ENCODE results near the gene TIMM50. TPM values are rescaled to one million over a fixed set of nuclear protein-coding genes. Genes with fewer than 3 reads are reported as not detected.

Gene TIMM50
- total RNA-seq, 4 donors from 2014 or later, result 38.4 to 65.5 (median 55.4) TPM

DNA sequence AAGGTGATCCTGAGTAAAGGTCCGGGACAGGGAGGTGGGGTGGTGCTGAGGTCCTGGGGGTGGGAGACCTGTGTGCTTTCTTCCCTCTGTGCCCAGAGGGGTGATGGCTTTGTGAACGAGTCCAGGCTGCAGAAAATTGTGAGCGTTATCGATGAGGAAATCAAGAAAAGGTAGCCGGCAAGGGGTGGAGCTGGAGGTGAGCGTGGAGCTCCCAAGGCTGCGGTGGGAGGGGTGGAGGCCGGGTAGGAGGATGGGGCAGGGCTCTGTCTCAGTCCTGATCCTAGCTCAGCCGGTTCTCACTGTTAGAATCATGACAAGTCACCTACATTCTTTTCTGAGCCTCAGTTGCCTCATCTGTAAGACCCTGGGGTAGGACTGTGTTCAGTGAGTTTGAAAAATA is 38.3 kb downstream of the TIMM50 start:
- peaks cover 0 to 16% (median 10%) of the 10 kb centered on the region in 4 donors for H3K4me1 ChIP-seq
- no peak overlapping the region for H3K4me3 ChIP-seq
- no peak for DNase-seq (ENCODE audit: low spot score in 2 of 2)
- no peaks in the 10 kb centered on the region for H3K36me3 ChIP-seq
- peaks cover 6 to 37% of the 10 kb centered on the region in 2 donors for H3K27me3 ChIP-seq
- 74 to 75% methylated on average over 9 of the region's 9 CpGs for WGBS, 2 donors
- TF ChIP-seq, protein P1, sequence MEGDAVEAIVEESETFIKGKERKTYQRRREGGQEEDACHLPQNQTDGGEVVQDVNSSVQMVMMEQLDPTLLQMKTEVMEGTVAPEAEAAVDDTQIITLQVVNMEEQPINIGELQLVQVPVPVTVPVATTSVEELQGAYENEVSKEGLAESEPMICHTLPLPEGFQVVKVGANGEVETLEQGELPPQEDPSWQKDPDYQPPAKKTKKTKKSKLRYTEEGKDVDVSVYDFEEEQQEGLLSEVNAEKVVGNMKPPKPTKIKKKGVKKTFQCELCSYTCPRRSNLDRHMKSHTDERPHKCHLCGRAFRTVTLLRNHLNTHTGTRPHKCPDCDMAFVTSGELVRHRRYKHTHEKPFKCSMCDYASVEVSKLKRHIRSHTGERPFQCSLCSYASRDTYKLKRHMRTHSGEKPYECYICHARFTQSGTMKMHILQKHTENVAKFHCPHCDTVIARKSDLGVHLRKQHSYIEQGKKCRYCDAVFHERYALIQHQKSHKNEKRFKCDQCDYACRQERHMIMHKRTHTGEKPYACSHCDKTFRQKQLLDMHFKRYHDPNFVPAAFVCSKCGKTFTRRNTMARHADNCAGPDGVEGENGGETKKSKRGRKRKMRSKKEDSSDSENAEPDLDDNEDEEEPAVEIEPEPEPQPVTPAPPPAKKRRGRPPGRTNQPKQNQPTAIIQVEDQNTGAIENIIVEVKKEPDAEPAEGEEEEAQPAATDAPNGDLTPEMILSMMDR (IDR thresholded peaks at IDR 0.05), result no peak
- TF ChIP-seq POLR2A (IDR thresholded peaks at IDR 0.05) (no peak), EP300 (IDR thresholded peaks at IDR 0.05) (no peak)
- no peaks in the 10 kb centered on the region for H3K9me3 ChIP-seq
- H3K27ac ChIP-seq, result no peak overlapping the region

DNA sequence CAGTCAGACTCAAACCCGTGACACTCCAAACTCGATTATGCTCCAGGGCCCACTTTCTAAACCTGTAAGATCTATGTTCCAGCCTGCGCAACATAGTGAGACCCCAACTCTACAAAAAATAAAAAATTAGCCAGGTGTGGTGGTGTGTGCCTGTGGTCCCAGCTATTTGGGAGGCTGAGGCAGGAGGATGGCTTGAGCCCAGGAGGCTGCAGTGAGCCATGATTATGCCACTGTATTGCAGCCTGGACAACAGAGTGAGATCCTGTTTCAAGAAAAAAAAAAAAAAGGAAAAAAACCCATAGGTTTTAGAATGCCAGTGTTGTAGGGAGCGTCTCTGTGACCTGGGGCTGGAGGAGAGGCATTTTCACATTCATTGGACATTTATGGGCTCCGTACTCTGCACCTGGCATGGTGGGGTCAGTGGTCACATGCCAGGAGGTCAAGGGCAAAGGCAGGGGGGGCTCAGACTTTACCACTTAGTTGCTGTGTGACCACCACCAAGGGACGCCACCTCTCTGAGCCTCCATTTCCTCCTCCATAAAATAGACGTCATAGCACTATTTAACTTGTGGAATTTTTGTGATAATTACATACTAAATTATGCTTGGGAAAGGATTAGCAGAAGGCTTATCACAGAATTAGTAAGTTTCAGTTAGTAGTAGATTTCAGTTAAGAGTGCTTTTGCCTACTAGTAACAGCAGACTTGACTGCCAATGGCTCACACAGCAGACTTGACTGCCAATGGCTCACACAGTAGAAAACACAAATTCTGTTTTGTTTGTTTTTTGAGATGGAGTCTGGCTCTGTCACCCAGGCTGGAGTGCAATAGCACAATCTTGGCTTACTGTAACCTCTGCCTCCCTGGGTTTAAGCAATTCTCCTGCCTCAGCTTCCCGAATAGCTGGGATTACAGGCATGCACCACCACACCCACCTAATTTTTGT is 40.2 kb downstream of the TIMM50 start:
- peaks cover 0 to 4% (median 2%) of the 10 kb centered on the region in 4 donors for H3K4me1 ChIP-seq
- TF ChIP-seq EP300 (IDR thresholded peaks at IDR 0.05) (no peak), POLR2A (IDR thresholded peaks at IDR 0.05) (no peak)
- TF ChIP-seq, protein P1 (IDR thresholded peaks at IDR 0.05), result no peak
- H3K9me3 ChIP-seq, result no peaks in the 10 kb centered on the region
- no peak for DNase-seq (ENCODE audit: low spot score in 2 of 2)
- no peak overlapping the region for H3K4me3 ChIP-seq
- no peak overlapping the region for H3K27ac ChIP-seq
- 85 to 91% methylated on average over 8 of the region's 8 CpGs for WGBS, 2 donors
- peaks cover 0 to 5% (median 0%) of the 10 kb centered on the region in 3 donors for H3K36me3 ChIP-seq
- H3K27me3 ChIP-seq, result peaks cover 0 to 19% of the 10 kb centered on the region in 2 donors

DNA sequence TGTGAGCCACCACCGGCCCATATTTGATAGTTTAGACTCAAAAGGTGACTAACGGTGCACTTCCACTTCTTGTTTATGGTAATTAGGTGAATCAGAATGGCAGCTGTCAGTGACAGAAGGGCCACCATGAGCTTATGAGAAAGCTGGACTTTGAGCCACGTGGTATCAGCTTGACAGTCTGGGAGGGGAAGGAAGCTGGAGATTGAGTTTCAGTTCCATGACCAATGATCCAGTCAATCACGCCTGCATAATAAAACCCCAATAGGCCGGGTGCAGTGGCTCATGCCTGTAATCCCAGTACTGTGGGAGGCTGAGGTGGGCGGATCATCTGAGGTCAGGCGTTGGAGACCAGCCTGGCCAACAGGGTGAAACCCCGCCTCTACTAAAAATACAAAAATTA is 43.9 kb downstream of the TIMM50 start:
- Histone ChIP-seq H3K4me1 (peaks cover 0 to under 1% (median 0%) of the 10 kb centered on the region in 4 donors), H3K27me3 (no peaks in the 10 kb centered on the region), H3K4me3 (no peak overlapping the region), H3K9me3 (no peaks in the 10 kb centered on the region), H3K27ac (no peak overlapping the region), H3K36me3 (peaks cover 0 to 14% (median 0%) of the 10 kb centered on the region in 3 donors)
- no peak for DNase-seq (ENCODE audit: low spot score in 2 of 2)
- WGBS, 2 donors, result 82 to 86% methylated on average over 8 of the region's 8 CpGs
- TF ChIP-seq POLR2A (IDR thresholded peaks at IDR 0.05) (no peak), EP300 (IDR thresholded peaks at IDR 0.05) (no peak)
- TF ChIP-seq, protein P1 (IDR thresholded peaks at IDR 0.05), result no peak

DNA sequence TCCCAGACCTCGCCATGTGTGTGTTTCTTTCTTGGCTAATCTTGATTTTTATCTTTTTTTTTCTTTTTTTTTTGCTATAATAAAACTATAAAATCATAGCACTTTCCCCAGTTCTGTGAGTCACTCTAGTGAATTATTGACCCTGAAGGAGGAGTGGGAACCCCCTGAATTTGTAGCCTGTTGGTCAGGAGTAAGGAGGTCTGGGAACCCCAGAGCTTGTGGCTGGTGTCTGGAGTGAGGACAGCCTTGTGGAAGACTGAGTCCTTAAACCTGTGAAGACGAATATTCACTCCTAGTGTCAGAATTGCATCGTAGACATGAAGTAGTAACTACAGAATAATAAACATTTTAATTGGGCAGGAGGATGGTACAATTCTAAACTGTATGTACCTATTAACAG is 44.6 kb downstream of the TIMM50 start:
- Histone ChIP-seq H3K4me3 (no peak overlapping the region), H3K4me1 (peaks cover 0 to 8% (median 0%) of the 10 kb centered on the region in 4 donors), H3K27me3 (no peaks in the 10 kb centered on the region), H3K36me3 (peaks cover 0 to 20% (median 0%) of the 10 kb centered on the region in 3 donors), H3K27ac (no peak overlapping the region), H3K9me3 (no peaks in the 10 kb centered on the region)
- 93 to 99% methylated on average over 3 of the region's 3 CpGs for WGBS, 2 donors
- TF ChIP-seq, protein P1 (IDR thresholded peaks at IDR 0.05), result no peak
- TF ChIP-seq EP300 (IDR thresholded peaks at IDR 0.05) (no peak), POLR2A (IDR thresholded peaks at IDR 0.05) (no peak)
- no peak for DNase-seq (ENCODE audit: low spot score in 2 of 2)

DNA sequence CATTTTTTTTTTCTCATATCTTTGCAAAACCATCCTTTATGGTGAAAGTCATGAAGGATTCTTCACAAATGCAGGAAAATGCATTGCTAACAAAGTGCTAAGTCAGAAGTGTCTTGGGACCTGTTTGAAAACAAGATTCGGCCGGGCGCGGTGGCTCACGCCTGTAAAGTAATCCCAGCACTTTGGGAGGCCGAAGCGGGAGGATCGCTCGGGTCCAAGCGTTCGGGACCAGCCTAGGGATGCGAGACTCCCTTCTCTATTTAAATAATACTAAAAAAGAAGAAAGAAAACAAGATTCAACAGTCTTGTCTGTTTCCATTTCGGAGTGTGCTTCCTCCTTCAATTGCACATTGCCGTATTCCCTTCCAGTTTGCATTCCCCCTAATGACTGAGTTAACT is 51.2 kb downstream of the TIMM50 start:
- no peak for DNase-seq (ENCODE audit: low spot score in 2 of 2)
- no peak for TF ChIP-seq POLR2A (IDR thresholded peaks at IDR 0.05)
- no peaks in the 10 kb centered on the region for H3K9me3 ChIP-seq
- H3K4me3 ChIP-seq, result peak overlapping the region; percentile 68 to 84 (median 74)
- H3K36me3 ChIP-seq, result peaks cover 0 to 9% (median 0%) of the 10 kb centered on the region in 3 donors
- peaks cover 0 to 35% (median 11%) of the 10 kb centered on the region in 4 donors for H3K4me1 ChIP-seq
- no peaks in the 10 kb centered on the region for H3K27me3 ChIP-seq
- H3K27ac ChIP-seq, result peak overlapping the region; percentile 61 to 89 (median 84)
- WGBS, 2 donors, result 28% methylated on average over 14 of the region's 14 CpGs

Measured in tibial nerve (tissue), 4 donors.